Thyroid gland (tissue), 4 donors: ENCODE measurements around the gene ABCF1.

Source experiments
- CTCF ChIP-seq, 6 experiments: fragments of 200-600 bp in 3 of 6; fragments of 450-650 bp in 3 of 6; sonication (generic) in 3 of 6; IDR thresholded peaks; one replicate each; pipeline ENCODE4 v1.5.1; 2016 to 2019; ENCODE audit warnings: antibody characterized with exemption in 6 of 6, mild to moderate bottlenecking in 2 of 6, inconsistent platforms in 1 of 6, moderate library complexity in 1 of 6
- POLR2A ChIP-seq, 2 donors: fragments of 450-650 bp; IDR thresholded peaks; one replicate each; pipeline ENCODE4 v1.6.1; 2017; ENCODE audit warnings: antibody characterized with exemption in 2 of 2, mild to moderate bottlenecking in 2 of 2, moderate library complexity in 1 of 2

- TF ChIP-seq CTCF (IDR thresholded peaks at IDR 0.05) (no peak), POLR2A (IDR thresholded peaks at IDR 0.05) (no peak)
These were observed 16.1 kb upstream of the ABCF1 start for GRCh38 chr6:30554962-30555815.
